HTERT RPE-1 (cell line): Measurements from ENCODE around the gene BHLHE23.
"Not testable (repeated sequence)": the region's sequence is repeated elsewhere in the genome, so short reads cannot be mapped to it uniquely, and the experiment has no call there.

Source experiments
- in situ Hi-C: fragments of 300-500 bp; cut with MboI; formaldehyde crosslinking; loops from 4 replicates; pipeline ENCODE4 v1.14.3; 2020; ENCODE audit warnings: low sequenced_read_pairs

Gene BHLHE23

DNA sequence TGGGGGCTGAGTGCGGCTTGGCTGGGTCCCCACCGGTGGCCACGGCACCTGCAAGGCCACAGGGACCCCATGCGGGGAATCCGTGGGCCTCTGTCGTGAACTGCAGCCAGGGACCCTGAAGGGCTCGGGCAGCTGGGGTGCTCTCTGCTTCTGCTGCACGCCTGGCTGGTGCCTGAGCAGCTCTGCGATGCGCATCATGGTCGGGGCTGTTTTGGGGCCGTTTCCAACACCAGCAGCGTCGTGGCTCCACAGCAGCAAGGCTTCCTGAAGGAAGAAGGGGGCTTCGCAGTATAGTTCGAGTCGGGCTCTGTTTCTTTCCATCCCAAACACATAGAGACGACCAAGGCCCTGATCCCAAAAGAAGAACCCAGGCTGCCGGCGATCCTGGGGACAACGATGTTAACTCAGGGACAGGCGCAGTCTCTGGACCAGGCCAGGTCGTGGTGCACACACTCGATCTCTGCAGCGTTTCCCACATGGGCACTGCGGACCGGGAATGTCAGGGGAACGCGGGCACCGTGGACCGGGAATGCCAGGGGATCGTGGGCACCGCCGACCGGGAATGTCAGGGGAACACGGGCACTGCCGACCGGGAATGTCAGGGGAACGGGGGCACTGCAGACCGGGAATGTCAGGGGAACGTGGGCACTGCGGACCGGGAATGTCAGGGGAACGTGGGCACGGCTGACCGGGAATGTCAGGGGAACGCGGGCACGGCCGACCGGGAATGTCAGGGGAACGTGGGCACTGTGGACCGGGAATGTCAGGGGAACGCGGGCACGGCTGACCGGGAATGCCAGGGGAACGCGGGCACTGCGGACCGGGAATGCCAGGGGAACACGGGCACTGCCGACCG, 36.8 kb upstream of the BHLHE23 start:
- in situ Hi-C loops = no loop called here

- in situ Hi-C loops = no loop called here
Observed at GRCh38 chr20:63042448-63043071, 35.8 kb upstream of the BHLHE23 start.

DNA sequence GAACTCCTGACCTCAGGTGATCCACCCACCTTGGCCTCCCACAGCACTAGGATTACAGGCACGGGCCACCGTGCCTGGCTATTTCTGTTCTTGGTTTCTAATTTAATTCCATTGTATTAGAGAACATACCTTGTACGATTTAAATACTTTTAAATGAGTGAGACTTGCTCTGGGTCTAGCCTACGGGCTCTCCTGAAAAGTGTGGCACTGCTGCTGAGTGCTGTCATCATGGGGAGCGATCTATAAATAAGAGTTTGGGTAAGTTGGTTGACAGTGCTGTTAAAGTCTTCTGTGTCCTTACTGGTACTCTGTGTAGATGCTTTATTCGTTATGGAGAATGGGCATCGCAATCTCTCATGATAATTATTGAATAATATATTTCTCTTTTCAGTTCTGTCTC, 35.0 kb upstream of the BHLHE23 start:
- in situ Hi-C loops = no loop called here

DNA sequence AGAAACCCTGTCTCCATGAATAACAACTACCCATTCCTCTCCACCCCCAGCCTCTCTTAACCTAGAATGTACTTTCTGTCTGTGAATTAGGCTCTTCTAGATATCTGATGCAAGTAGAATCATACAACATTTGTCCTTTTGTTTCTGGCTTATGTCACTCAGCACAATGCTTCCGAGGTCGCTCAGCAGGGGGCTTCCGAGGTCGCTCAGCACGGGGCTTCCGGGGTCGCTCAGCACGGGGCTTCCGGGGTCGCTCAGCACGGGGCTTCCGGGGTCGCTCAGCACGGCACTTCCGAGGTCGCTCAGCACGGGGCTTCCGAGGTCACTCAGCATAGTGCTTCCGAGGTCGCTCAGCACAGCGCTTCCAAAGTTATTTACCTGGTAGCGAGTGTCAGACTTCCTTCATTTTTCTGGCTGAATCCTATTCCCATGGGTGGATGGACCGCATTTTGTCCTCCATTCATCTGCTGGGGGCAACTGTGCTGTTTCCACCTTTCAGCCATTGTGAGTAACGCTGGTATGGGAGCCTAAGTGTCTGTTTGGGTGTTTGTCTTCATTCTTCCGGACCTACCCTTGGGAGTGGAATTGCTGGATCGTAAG, 31.0 kb upstream of the BHLHE23 start:
- in situ Hi-C loops = no loop called here

GRCh38 chr20:63036291-63036690, 29.5 kb upstream of the BHLHE23 start:
- in situ Hi-C loops = no loop called here

GRCh38 chr20:63035603-63036185, 28.9 kb upstream of the BHLHE23 start:
- in situ Hi-C loops = no loop called here

GRCh38 chr20:63034710-63035602, 28.2 kb upstream of the BHLHE23 start:
- in situ Hi-C loops = not testable (repeated sequence)

DNA sequence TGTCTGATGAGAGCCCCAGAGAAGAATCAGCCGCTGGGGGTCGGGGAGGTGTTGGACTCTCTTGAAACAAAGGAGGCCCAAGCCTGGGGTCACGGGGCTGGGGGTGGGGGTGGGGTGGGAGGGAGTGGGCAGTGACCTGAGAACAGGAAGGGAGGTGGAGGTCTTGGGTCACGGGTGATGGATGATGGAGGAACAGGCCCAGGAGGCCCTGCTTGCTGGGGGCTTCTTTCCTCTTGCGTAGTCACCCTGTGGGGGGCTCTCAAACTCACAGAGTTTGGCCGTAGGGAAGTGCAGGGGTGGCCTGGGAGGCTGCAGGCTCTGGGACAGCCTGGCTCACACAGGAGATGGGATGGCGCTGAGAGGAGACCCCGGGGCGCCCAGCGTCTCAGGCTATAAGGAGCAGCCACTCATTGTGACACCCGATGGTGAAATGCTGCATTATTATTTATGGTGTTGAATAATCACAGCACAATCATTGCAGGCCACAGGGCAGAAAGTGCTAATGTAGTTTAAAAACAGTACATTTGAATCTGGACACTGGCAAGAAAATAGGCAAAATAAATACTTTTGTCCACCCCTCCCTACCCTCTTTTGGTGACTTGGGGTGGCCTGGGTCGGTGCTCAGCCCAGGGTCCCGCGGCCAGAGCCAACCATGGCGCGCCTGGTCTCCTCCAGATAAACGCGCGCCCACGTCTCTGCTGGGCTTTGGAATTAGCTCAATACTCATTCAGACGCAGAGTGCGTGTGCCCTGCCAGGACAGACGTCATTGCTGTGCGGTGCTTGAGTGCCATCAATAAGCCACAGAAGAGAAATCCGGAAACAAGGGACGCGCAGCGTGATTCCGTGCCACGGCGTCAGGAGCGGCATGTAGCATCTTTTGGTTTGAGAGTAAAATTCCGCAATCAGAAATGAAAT, 27.3 kb upstream of the BHLHE23 start:
- in situ Hi-C loops = no loop called here

DNA sequence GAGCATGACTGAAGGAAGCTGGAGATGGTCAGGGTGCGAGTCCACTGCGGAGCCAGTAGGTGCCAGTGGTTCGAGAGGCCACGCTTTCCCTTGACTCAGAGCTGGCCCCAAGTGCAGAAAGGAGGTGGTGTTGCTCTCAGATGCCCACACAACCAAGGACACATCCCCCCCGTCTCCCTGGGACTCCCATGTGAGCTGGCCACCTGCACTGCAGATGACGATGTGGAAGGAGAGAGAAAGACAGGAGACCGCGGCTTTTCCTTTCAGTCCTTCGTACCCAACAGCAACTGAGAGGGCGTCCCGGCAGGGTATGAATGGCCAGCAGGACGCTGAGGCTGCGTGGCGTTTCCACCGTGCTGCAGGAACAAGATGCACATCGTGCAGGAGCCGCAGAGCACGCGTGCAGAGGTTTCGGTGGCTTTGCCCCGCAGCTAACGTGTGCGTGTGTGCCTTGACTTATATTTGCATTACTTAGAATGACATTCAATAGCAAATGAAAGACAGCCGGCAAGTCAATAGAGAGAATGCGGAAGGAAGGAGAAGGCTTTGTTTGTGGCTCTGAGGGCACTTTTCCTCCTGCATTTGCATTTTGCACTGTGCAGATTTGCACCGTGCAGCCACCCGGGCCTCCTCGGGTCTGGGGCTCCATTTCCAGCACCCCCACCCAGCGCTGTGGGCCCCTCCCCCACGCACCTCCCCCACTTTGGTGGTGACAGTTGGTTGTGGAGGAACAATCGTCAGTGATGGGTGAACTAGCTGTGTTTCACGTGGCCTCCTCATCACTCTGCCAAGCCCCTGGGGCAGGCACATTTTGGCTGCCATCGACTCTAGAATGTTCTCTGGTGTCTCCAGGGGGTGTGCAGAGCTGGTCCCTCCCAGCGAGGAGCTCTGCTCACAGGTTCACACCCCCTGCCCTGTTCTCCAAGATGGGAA, 26.4 kb upstream of the BHLHE23 start:
- in situ Hi-C loops = no loop called here

DNA sequence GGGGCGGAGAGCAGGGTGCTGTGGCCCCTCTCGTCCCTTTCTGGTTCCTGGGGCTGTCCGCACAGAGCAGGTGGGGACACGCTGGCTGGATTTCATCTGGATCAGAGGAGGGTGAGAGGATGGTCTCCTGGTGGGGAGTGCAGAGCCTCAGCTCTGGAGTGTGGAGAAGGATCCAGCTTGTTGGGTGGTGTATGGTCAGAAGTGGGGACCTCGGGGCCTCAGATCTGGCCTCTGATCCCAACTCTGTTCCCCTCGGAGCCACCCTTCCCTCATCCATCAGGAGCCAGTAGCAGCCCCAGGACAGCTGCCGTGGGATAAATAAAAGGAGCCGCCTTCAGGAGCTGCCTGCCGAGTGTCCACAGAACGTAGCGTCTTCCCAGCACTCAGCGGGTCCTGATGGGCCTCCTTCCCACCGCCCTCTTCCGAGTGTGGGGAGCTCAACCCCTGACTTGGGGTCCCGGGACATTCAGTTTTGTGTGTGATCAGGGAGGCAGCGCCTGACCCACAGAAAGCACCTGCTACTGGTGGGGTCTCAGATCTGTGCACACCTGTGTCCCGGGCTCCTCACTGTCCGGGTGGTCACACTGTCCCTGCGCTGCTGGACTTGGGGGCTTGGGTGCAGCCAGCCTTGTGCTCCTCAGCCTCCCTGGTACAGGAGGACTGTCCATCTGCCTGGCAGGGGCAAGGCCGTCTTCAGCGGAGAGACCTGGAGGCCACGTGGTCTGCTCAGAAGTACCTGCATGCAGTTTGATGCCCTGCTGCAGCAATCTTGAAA, 25.4 kb upstream of the BHLHE23 start:
- in situ Hi-C loops = no loop called here

DNA sequence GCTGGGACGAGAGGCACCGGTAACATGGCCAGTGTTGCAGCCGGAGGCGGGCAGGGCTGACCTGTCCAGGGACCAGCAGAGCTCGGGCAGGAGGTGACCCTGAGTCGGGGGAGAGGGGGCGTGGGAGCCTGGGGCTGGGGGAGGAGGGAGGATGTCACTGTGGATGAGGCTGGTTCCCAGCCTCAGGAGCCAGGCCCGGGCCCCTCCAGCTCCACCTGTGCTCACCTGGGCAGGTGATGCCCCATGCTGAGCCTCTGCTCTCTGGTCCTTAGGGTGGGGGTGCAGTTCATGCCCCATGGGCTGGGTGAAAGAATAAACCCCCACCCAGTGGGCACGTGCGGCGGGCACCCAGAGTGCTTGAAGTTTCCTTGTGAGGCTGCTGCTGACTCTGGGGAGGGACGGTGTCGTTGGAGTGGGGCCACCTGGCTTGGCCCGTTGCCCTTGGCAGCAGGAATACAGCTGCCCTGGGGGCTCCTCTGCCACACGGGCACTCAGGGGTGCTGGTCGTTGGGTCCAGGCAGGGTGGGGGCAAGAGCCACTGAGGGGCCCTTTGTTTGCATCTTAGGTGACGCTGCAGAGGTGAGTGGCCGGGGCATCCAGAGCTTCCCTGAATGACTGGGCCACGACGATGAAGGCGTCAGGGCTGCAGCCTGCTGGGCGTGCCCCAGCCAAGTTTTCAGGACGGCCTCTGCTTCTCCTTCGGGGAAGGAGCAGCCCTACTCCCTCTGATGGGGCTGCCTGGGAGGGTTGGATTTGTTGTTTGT, 24.7 kb upstream of the BHLHE23 start:
- in situ Hi-C loops = no loop called here

GRCh38 chr20:63029358-63030121, 22.8 kb upstream of the BHLHE23 start:
- in situ Hi-C loops = no loop called here

DNA sequence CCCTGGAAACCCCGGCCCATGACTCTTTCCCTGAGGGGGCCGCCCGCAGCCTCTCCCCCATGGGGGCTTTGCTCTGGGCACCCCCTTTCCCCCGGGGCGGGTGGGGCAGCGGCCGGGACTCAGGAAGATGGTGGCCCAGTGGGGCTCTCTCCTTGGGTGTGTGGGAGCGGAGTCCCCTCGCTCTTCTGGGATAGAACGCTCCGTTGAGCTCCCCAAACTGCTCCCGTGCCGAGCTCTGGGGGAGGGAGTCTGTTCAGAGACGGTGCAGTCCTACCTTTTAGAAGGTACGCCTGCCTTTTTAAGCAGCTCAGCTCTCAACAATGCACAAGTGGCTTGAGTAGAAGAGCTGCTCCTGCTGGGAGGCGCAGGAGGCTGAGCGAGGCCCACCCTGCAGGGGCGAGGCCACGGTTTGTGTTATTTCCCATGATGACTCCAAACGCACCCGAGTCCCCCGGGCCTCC, 21.7 kb upstream of the BHLHE23 start:
- in situ Hi-C loops = no loop called here

- in situ Hi-C loops = no loop called here
Observed at GRCh38 chr20:63027922-63028389, 21.2 kb upstream of the BHLHE23 start.

DNA sequence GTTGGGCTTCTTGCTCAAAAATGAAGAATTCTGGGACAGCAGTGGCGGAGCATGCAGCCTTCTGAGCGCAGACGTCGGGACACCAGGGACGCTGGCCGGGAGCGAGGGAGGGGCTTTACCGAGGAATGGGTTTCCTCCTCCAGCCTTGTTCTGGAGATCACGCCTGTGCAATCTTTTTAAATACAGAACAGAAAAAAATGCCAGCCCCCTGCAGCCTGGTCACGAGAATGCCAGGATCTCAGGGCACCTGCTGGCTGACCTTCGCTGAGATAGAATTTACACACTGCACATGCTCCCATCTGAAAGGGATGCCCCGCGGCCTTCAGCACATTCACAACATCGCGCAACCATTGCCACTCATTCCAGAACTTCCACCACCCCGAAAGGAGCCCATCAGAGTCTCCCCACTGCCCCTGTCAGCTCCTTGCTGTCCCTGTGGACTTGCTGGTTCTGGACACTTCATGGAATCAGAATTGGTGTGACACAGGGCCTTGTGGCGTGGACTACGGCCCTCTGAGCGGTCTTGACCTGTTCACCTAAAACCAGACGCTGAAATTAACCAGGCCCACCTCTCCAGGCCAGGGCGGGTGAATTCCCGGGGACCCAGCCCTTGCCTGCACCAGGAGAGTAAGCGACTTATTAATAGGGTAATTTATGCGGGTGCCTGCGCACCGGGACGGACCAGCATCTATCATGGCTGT, 20.6 kb upstream of the BHLHE23 start:
- in situ Hi-C loops = no loop called here
